Endothelial cell of umbilical vein (primary cell): ENCODE results near the gene CPLX1. TPM values are rescaled to one million over a fixed set of nuclear protein-coding genes. Genes with fewer than 3 reads are reported as not detected.

Experiments used
- BruUV-seq: library from RNA; stranded (reverse); fragments of 400-500 nt; replicated peaks from 2 replicates; lab custom pipeline; 2021; lab: Mats Ljungman, UMichigan
- CTCF ChIA-PET: fragments of 300-600, 350-600 bp; sonication (Branson Sonifier 250); formaldehyde crosslinking; loops from one replicate; lab custom pipeline; 2021; ENCODE audit warnings: antibody characterized with exemption, inconsistent platforms; lab: Charles Lee
- POLR2A ChIA-PET: fragments of 300-600, 350-600 bp; sonication (Branson Sonifier 250); formaldehyde crosslinking; loops from one replicate; lab custom pipeline; 2021; ENCODE audit warnings: antibody characterized with exemption, inconsistent platforms; lab: Charles Lee
- DNase-seq: peaks from one replicate; pipeline ENCODE4 v3.0.0-alpha.2; 2011; ENCODE audit warnings: low read depth, low spot score
- FAIRE-seq: peaks from 2 replicates; lab custom pipeline; 2011; peaks lifted over from hg19 to GRCh38; lab: Jason Lieb, UNC
- H2AFZ ChIP-seq: 2 replicates; pipeline ENCODE4 v1.6.0; 2012; ENCODE audit warnings: low read depth, low read length, control low read depth, inconsistent platforms
- H3K27ac ChIP-seq: 2 replicates; pipeline ENCODE4 v1.5.1; 2011; ENCODE audit warnings: low read depth, mild to moderate bottlenecking, control low read depth, low read length, moderate library complexity; ENCODE audit not compliant: insufficient read depth
- H3K27me3 ChIP-seq, 2 experiments: 2 replicates each; pipeline versions ENCODE4 v1.6.0 to v1.6.1; 2011; ENCODE audit warnings: low read length in 2 of 2, mixed read lengths in 1 of 2; ENCODE audit not compliant: control insufficient read depth in 2 of 2, insufficient read depth in 2 of 2
- H3K36me3 ChIP-seq, 2 experiments: 2 replicates in 1 of 2; 3 replicates in 1 of 2; pipeline ENCODE4 v1.5.1; 2011; ENCODE audit warnings: low read length in 2 of 2, mild to moderate bottlenecking in 1 of 2, moderate library complexity in 1 of 2; ENCODE audit not compliant: control insufficient read depth in 2 of 2, insufficient read depth in 2 of 2; ENCODE audit errors: extremely low read depth in 1 of 2
- H3K4me1 ChIP-seq: 3 replicates; pipeline ENCODE4 v1.5.1; 2011; ENCODE audit warnings: mild to moderate bottlenecking, low read length; ENCODE audit not compliant: control insufficient read depth, insufficient read depth; ENCODE audit errors: extremely low read depth
- H3K4me2 ChIP-seq: 2 replicates; pipeline ENCODE4 v1.6.1; 2011; ENCODE audit warnings: low read length, control low read depth, mixed read lengths; ENCODE audit not compliant: insufficient read depth
- H3K4me3 ChIP-seq, 3 experiments: fragments of 200-600 bp in 1 of 3; sonication (generic), shearing (Covaris generic) in 1 of 3; replicated peaks in 1 of 3; 2 replicates each; pipeline ENCODE4 v1.5.1; 2011 to 2016; ENCODE audit warnings: control low read depth in 3 of 3, low read length in 3 of 3, mild to moderate bottlenecking in 2 of 3, inconsistent platforms in 1 of 3, low read depth in 1 of 3, moderate library complexity in 1 of 3; ENCODE audit not compliant: insufficient read depth in 1 of 3
- H3K79me2 ChIP-seq: 2 replicates; pipeline ENCODE4 v1.6.0; 2012; ENCODE audit warnings: low read length, inconsistent platforms; ENCODE audit not compliant: control insufficient read depth, insufficient read depth
- H3K9ac ChIP-seq: replicated peaks from 2 replicates; pipeline ENCODE3; 2011; ENCODE audit warnings: low read length, control low read depth; ENCODE audit not compliant: insufficient read depth; ENCODE audit errors: extremely low read depth
- H3K9me1 ChIP-seq: replicated peaks from 3 replicates; pipeline ENCODE4 v1.6.0; 2011; ENCODE audit warnings: mild to moderate bottlenecking, low read length; ENCODE audit not compliant: control insufficient read depth, insufficient read depth; ENCODE audit errors: extremely low read depth
- H3K9me3 ChIP-seq: replicated peaks from 2 replicates; pipeline ENCODE4 v1.5.1; 2012; ENCODE audit warnings: low read length, inconsistent platforms; ENCODE audit not compliant: control insufficient read depth, insufficient read depth
- H4K20me1 ChIP-seq: replicated peaks from 2 replicates; pipeline ENCODE3; 2011; ENCODE audit warnings: mild to moderate bottlenecking, low read length; ENCODE audit not compliant: control insufficient read depth, insufficient read depth; ENCODE audit errors: extremely low read depth
- CTCF ChIP-seq, 2 donors: IDR thresholded peaks; 1 replicate in 1 of 2; 2 replicates in 1 of 2; pipeline ENCODE4 v1.5.1; 2011; ENCODE audit warnings: low read length in 2 of 2, mild to moderate bottlenecking in 2 of 2, moderate library complexity in 2 of 2, control low read depth in 1 of 2, inconsistent platforms in 1 of 2, low read depth in 1 of 2; ENCODE audit not compliant: insufficient read depth in 1 of 2; ENCODE audit errors: extremely low read depth in 1 of 2
- EZH2 ChIP-seq: IDR thresholded peaks from 2 replicates; pipeline ENCODE4 v1.6.1; 2012; ENCODE audit warnings: borderline replicate concordance, low read depth, mild to moderate bottlenecking, moderate library complexity, low read length, inconsistent platforms; ENCODE audit not compliant: severe bottlenecking
- FOS ChIP-seq: IDR thresholded peaks from 2 replicates; pipeline ENCODE4 v1.6.1; 2011; ENCODE audit warnings: mild to moderate bottlenecking, low read length, moderate library complexity, borderline replicate concordance; ENCODE audit not compliant: insufficient read depth
- JUN ChIP-seq: IDR thresholded peaks from 2 replicates; pipeline ENCODE4 v1.6.1; 2011; ENCODE audit warnings: borderline replicate concordance, low read depth; ENCODE audit not compliant: insufficient read length, insufficient read depth
- POLR2AphosphoS5 ChIP-seq: IDR thresholded peaks from 2 replicates; pipeline ENCODE4 v1.6.1; 2012; ENCODE audit warnings: low read depth, mild to moderate bottlenecking, control low read depth, low read length, moderate library complexity; ENCODE audit not compliant: insufficient read depth
- dilution Hi-C: fragments of 300-500 bp; cut with MboI; formaldehyde crosslinking; loops from one replicate; pipeline ENCODE4 v1.15.0; 2019; ENCODE audit warnings: low sequenced_read_pairs; ENCODE audit not compliant: extremely low pct_ligation_motif_present
- intact Hi-C: fragments of 100-400 bp; cut with micrococcal nuclease; formaldehyde crosslinking; loops from one replicate; pipeline ENCODE4 v1.10.0; 2022
- polyA plus RNA-seq, 4 experiments: library from polyadenylated mRNA; depleted of rRNA in 3 of 4; stranded (reverse) in 3 of 4; unstranded in 1 of 4; fragments of >200 nt; gene quantifications; 2 replicates each; pipeline versions ENCODE4 v1.2.1 to v1.2.3, GENCODE V29; 2011 to 2012; ENCODE audit warnings: missing spikeins in 1 of 4
- total RNA-seq: library from RNA; stranded (reverse); gene quantifications from 2 replicates; pipeline ENCODE4 v1.2.3, GENCODE V29; 2021

CPLX1 gene
- total and polyA plus RNA-seq, 2 donors (not counting 3 experiments of a cell fraction or from before 2014, with no cell fraction given) = 1.0 to 1.8 TPM

- Histone ChIP-seq H3K4me1 (no peaks in the 10 kb centered on the region), H2AFZ (no peak overlapping the region), H3K4me2 (no peak overlapping the region), H4K20me1 (no peaks in the 10 kb centered on the region), H3K36me3 (peaks cover 13 to 27% of the 10 kb centered on the region in 2 experiments), H3K79me2 (peaks cover 59% of the 10 kb centered on the region), H3K27me3 (no peaks in the 10 kb centered on the region), H3K27ac (no peak overlapping the region), H3K9ac (no peak overlapping the region), H3K9me3 (no peaks in the 10 kb centered on the region), H3K9me1 (no peaks in the 10 kb centered on the region), H3K4me3 (no peak overlapping the region)
- ChIA-PET POLR2A (no interaction called here), CTCF (interaction anchor here (0.9 kb wide), 1 partner anchor 12 kb away, joined by 3 read pairs; no protein-coding TSS in a partner anchor)
- BruUV-seq = no TSS peak
- DNase-seq = no peak
- intact Hi-C loops = no loop called here
- TF ChIP-seq EZH2 = no peak
- no peak for TF ChIP-seq JUN
- TF ChIP-seq FOS = no peak
- no peak for TF ChIP-seq CTCF (IDR thresholded peaks at IDR 0.05; ENCODE audit: extremely low read depth in 1 of 2, insufficient read depth in 1 of 2, low read depth in 1 of 2, low read length in 2 of 2)
- no peak for TF ChIP-seq POLR2AphosphoS5
- no peak for FAIRE-seq
- dilution Hi-C loops = no loop called here
Observed at GRCh38 chr4:770022-770421, 55.9 kb downstream of the CPLX1 start.

- H3K27me3 ChIP-seq = no peaks in the 10 kb centered on the region
- no peaks in the 10 kb centered on the region for H3K9me1 ChIP-seq
- H3K27ac ChIP-seq = no peak overlapping the region
- FAIRE-seq (no peak), DNase-seq (no peak)
- H4K20me1 ChIP-seq = no peaks in the 10 kb centered on the region
- BruUV-seq = no TSS peak
- peak; percentile 10 for TF ChIP-seq POLR2AphosphoS5
- no peak for TF ChIP-seq CTCF (IDR thresholded peaks at IDR 0.05; ENCODE audit: extremely low read depth in 1 of 2, insufficient read depth in 1 of 2, low read depth in 1 of 2, low read length in 2 of 2)
- CTCF ChIA-PET = interaction anchor here (2.3 kb wide), 1 partner anchor 27 kb away, joined by 6 read pairs; no protein-coding TSS in a partner anchor
- no peak overlapping the region for H3K4me2 ChIP-seq
- no peak overlapping the region for H3K9ac ChIP-seq
- no peak overlapping the region for H2AFZ ChIP-seq
- intact Hi-C loops = no loop called here
- H3K79me2 ChIP-seq = peaks cover 54% of the 10 kb centered on the region
- H3K4me1 ChIP-seq = no peaks in the 10 kb centered on the region
- H3K36me3 ChIP-seq = peaks cover 12 to 30% of the 10 kb centered on the region in 2 experiments
- no peaks in the 10 kb centered on the region for H3K9me3 ChIP-seq
- POLR2A ChIA-PET = no interaction called here
- dilution Hi-C loops = no loop called here
- no peak overlapping the region for H3K4me3 ChIP-seq
Observed at GRCh38 chr4:769511-769910, 56.4 kb downstream of the CPLX1 start.
